Measurements from ENCODE around the gene SPATA13. TPM values are rescaled to one million over a fixed set of nuclear protein-coding genes. Genes with fewer than 3 reads are reported as not detected.

The SPATA13 gene
- total and polyA plus RNA-seq, 4 donors = 29.7 to 41.3 (median 31.8) TPM

DNA sequence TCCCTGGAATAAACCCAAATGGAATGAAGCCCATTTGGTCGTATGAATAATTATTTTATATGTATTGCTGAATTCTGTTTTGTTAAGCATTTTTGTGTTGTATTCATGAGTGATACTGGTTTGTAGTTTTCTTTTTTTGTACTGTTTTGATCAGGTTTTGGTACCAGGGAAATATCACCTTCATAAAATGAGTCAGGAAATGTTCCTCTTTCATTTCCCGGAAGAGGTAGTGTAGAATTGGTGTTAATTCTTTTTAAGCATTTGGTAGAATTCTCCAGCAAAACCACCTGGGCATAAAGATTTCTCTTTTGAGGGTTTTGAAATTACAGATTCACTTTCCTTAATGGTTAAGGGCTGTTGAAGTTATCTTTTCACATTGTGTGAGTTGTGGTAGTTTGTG is 13.3 kb downstream of the SPATA13 start:
- no peak overlapping the region for H3K27ac ChIP-seq (ENCODE audit: low read depth, low read length)
- no peaks in the 10 kb centered on the region for H3K9me3 ChIP-seq (ENCODE audit: control insufficient read depth, insufficient read depth, low read length)
- no peak overlapping the region for H3K4me3 ChIP-seq (ENCODE audit: low read depth, low read length)
- H3K4me1 ChIP-seq (ENCODE audit: control insufficient read depth, insufficient read depth, low read length) = peaks cover 15% of the 10 kb centered on the region
- WGBS (ENCODE audit: insufficient coverage) = no CpG with 5 or more reads among the region's 2 CpGs
- no peaks in the 10 kb centered on the region for H3K27me3 ChIP-seq (ENCODE audit: control insufficient read depth, insufficient read depth, low read length)
- H3K36me3 ChIP-seq (ENCODE audit: control insufficient read depth, insufficient read depth, low read length) = no peaks in the 10 kb centered on the region
- DNase-seq (ENCODE audit: low read depth in 4 of 6, low spot score in 6 of 6) = no peak

DNA sequence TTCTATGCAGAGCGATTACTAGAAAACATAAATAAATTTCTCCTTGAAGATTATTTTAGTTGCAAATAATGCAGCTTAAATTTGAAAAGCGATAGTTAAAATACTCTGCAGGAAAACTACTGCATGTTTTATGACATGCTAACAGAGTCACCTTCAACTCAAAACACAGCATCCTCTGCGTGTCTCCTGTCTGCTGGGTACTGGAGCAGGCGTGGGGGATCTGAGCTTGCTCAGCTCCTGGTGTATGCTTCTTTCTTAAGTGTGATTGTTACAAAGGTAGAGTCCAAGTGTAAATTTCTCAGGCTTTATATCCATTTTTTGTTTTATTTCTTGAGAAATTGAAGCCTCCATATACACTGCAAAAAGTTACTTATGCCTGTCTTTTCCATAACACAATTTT is 15.3 kb downstream of the SPATA13 start:
- Histone ChIP-seq H3K4me1 (ENCODE audit: control insufficient read depth, insufficient read depth, low read length) (peaks cover 7% of the 10 kb centered on the region), H3K9me3 (ENCODE audit: control insufficient read depth, insufficient read depth, low read length) (no peaks in the 10 kb centered on the region), H3K4me3 (ENCODE audit: low read depth, low read length) (no peak overlapping the region), H3K36me3 (ENCODE audit: control insufficient read depth, insufficient read depth, low read length) (no peaks in the 10 kb centered on the region), H3K27me3 (ENCODE audit: control insufficient read depth, insufficient read depth, low read length) (no peaks in the 10 kb centered on the region), H3K27ac (ENCODE audit: low read depth, low read length) (no peak overlapping the region)
- DNase-seq (ENCODE audit: low read depth in 4 of 6, low spot score in 6 of 6) = no peak
- no CpG with 5 or more reads among the region's 4 CpGs for whole genome bisulfite sequencing (ENCODE audit: insufficient coverage)

DNA sequence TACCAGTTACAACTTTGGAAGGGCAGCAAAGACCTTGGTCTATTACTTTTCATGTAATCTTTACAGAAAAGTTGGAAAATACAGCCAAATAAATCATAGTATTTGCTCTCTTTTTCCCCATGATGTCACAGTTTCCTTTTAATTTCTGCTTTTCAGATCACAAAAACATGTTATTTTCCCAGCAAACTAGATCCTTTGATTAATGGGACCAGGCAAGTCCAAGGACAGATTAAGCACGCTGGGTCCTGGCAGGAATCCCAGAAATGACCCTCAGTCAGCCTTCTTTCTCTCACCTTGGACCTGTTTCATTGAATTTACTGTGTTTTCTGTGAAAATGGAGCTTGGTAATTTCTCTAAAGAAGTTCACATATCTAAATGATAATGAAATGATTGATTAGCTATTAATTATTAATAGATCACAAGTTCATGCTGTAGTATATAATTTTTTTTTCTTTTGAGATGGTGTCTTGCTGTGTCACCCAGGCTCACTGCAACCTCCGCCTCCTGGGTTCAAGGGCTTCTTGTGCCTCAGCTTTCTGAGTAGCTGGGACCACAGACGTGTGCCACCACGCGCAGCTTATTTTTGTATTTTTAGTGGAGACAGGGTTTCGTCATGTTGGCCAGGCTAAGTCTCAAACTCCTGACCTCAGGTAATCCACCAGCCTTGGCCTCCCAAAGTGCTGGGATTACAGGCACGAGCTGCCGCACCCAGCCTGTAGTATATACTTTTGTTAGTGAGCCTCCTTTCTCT is 16.0 kb downstream of the SPATA13 start:
- DNase-seq (ENCODE audit: low read depth in 4 of 6, low spot score in 6 of 6) = peak in 2 of 6 donors; percentile 54 to 62
- Histone ChIP-seq H3K4me1 (ENCODE audit: control insufficient read depth, insufficient read depth, low read length) (peaks cover 7% of the 10 kb centered on the region), H3K27ac (ENCODE audit: low read depth, low read length) (no peak overlapping the region), H3K9me3 (ENCODE audit: control insufficient read depth, insufficient read depth, low read length) (no peaks in the 10 kb centered on the region), H3K4me3 (ENCODE audit: low read depth, low read length) (no peak overlapping the region), H3K27me3 (ENCODE audit: control insufficient read depth, insufficient read depth, low read length) (no peaks in the 10 kb centered on the region), H3K36me3 (ENCODE audit: control insufficient read depth, insufficient read depth, low read length) (no peaks in the 10 kb centered on the region)
- WGBS (ENCODE audit: insufficient coverage) = 65% methylated on average over 4 of the region's 8 CpGs

DNA sequence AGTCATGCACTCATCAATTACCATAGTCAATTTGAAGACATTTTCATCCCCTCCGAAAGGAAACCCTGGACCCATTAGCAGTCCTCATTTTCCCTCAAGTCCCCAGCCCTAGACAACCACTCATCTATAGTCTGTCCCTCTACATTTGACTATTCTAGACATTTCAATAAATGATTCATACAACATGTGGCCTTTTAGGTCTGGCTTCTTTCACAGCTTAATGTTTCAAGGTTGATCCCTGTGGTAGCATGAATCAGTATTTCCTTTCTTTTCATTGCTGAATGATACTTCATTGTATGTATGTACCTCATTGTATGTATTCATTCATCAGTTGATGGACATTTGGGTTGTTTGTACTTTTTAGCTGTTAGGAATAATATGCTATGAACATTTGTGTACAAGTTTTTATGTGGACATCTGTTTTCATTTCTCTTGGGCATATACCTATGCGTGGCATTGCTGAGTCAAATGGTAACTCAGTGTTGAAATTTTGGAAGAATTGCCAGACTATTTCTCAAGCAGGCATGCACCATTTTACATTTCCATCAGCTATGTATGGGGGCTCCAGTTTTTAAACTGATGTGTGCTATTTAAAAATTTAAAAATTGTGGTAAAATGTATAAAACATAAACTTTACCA is 18.4 kb downstream of the SPATA13 start:
- no peak overlapping the region for H3K27ac ChIP-seq (ENCODE audit: low read depth, low read length)
- H3K9me3 ChIP-seq (ENCODE audit: control insufficient read depth, insufficient read depth, low read length) = no peaks in the 10 kb centered on the region
- H3K4me1 ChIP-seq (ENCODE audit: control insufficient read depth, insufficient read depth, low read length) = peaks cover 11% of the 10 kb centered on the region
- no peaks in the 10 kb centered on the region for H3K36me3 ChIP-seq (ENCODE audit: control insufficient read depth, insufficient read depth, low read length)
- DNase-seq (ENCODE audit: low read depth in 4 of 6, low spot score in 6 of 6) = no peak
- H3K4me3 ChIP-seq (ENCODE audit: low read depth, low read length) = no peak overlapping the region
- H3K27me3 ChIP-seq (ENCODE audit: control insufficient read depth, insufficient read depth, low read length) = no peaks in the 10 kb centered on the region
- no CpG with 5 or more reads among the region's 2 CpGs for WGBS (ENCODE audit: insufficient coverage)

DNA sequence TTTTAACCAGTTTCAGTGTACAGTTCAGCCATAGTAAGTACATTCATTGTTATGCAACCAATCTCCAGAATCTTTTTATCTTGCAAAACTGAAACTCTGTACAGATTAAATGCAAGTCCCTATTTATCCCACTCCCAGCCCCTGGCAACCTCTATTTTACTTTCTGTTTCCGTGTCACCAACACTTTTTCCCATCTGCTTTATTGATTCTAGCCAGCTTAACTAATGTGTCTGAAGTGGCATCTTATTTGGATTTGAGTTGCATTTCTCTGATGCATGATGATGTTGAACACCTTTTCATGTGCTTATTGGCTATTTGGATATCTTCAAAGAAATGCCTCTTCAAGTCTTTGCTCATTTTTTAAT is 18.9 kb downstream of the SPATA13 start:
- Histone ChIP-seq H3K9me3 (ENCODE audit: control insufficient read depth, insufficient read depth, low read length) (no peaks in the 10 kb centered on the region), H3K4me3 (ENCODE audit: low read depth, low read length) (no peak overlapping the region), H3K36me3 (ENCODE audit: control insufficient read depth, insufficient read depth, low read length) (no peaks in the 10 kb centered on the region), H3K27me3 (ENCODE audit: control insufficient read depth, insufficient read depth, low read length) (no peaks in the 10 kb centered on the region), H3K27ac (ENCODE audit: low read depth, low read length) (no peak overlapping the region), H3K4me1 (ENCODE audit: control insufficient read depth, insufficient read depth, low read length) (peaks cover 11% of the 10 kb centered on the region)
- no CpG with 5 or more reads among the region's 1 CpG for WGBS (ENCODE audit: insufficient coverage)
- peak in 1 of 6 donors; percentile 68 for DNase-seq (ENCODE audit: low read depth in 4 of 6, low spot score in 6 of 6)

DNA sequence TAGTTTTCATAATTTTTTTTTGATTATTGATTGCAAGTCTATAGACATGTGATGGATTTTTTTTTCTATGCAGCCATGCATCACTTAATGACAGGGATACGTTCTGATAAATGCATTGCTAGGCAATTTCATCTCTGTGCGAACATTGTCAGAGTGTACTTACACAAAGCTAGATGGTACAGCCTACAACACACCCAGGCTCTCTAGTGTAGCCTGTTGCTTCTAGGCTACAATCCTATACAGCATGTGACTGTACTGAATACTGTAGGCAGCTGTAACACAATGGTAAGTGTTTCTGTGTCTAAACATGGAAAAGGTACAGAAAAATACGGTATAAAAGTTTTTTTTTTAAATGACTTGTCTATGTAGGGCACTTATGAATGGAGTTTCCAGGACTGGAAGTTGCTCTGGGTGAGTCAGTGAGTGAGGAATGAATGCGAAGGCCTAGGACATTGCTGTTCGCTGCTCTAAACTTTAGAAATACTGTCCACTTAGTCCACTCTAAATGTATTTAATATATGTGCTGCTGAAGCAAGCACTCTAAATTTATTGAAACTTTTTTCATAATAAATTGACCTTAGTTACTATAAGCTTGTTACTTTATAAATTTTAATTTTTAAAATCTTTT is 20.3 kb downstream of the SPATA13 start:
- Histone ChIP-seq H3K36me3 (ENCODE audit: control insufficient read depth, insufficient read depth, low read length) (no peaks in the 10 kb centered on the region), H3K27me3 (ENCODE audit: control insufficient read depth, insufficient read depth, low read length) (no peaks in the 10 kb centered on the region), H3K9me3 (ENCODE audit: control insufficient read depth, insufficient read depth, low read length) (no peaks in the 10 kb centered on the region), H3K4me3 (ENCODE audit: low read depth, low read length) (no peak overlapping the region), H3K4me1 (ENCODE audit: control insufficient read depth, insufficient read depth, low read length) (peaks cover 15% of the 10 kb centered on the region), H3K27ac (ENCODE audit: low read depth, low read length) (no peak overlapping the region)
- no peak for DNase-seq (ENCODE audit: low read depth in 4 of 6, low spot score in 6 of 6)
- WGBS (ENCODE audit: insufficient coverage) = 22% methylated on average over 1 of the region's 5 CpGs

DNA sequence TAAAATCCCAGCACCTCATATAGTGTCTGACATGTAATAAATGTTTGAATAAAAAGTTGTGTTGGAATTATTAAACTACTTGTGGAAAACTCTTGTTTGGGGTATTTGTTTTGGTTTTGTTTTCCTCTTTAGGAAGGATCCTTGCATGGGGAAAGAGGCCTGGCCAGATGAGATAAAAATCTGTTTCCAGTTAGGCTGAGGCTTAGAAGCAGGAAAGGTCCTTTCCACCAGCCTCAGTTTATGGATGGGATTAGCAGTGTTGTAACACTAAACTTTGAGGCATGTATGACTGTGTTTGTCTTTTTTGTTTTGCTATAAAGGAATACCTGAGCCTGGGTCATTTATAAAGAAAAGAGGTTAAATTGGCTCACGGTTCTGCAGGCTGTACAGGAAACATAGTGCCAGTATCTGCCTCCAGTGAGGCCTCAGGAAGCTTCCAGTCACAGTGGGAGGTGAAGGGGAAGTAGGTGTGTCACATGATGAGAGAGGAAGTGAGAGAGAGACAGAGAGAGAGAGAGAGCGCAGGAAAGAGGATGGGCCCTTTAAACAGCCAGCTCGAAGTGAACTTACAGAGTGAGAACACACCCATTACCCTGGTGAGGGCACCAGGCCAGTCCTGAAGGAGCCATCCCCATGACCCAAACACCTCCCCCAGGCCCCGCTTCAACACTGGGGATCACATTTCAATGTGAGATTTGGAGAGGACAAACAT is 21.6 kb downstream of the SPATA13 start:
- H3K27ac ChIP-seq (ENCODE audit: low read depth, low read length) = no peak overlapping the region
- 85% methylated on average over 1 of the region's 4 CpGs for WGBS (ENCODE audit: insufficient coverage)

DNA sequence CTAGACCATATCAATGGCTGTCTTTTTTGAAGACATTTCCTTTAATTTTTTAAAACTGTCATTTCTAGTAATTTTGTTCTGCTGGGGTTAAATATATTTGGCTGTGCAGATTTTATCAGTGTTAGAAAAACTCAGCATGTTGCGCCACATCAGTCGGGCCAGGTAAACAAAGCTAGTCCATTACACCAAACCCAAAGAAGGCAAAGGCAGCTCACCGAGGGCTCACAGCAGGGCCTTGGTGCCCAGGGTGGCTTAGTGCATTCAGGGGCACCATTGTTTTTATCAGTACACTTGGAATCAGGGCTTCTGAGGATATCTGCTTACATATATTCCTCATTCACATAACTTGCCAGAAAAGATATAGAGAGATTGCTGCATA is 22.2 kb downstream of the SPATA13 start:
- no peak overlapping the region for H3K4me3 ChIP-seq (ENCODE audit: low read depth, low read length)
- H3K27ac ChIP-seq (ENCODE audit: low read depth, low read length) = no peak overlapping the region
- 83% methylated on average over 3 of the region's 3 CpGs for WGBS (ENCODE audit: insufficient coverage)
- H3K9me3 ChIP-seq (ENCODE audit: control insufficient read depth, insufficient read depth, low read length) = no peaks in the 10 kb centered on the region
- H3K4me1 ChIP-seq (ENCODE audit: control insufficient read depth, insufficient read depth, low read length) = peaks cover 8% of the 10 kb centered on the region
- no peak for DNase-seq (ENCODE audit: low read depth in 4 of 6, low spot score in 6 of 6)
- H3K36me3 ChIP-seq (ENCODE audit: control insufficient read depth, insufficient read depth, low read length) = no peaks in the 10 kb centered on the region
- no peaks in the 10 kb centered on the region for H3K27me3 ChIP-seq (ENCODE audit: control insufficient read depth, insufficient read depth, low read length)

More for the DNA sequence above, 21.6 kb downstream of the SPATA13 start:
- Histone ChIP-seq H3K4me1 (ENCODE audit: control insufficient read depth, insufficient read depth, low read length) (peaks cover 8% of the 10 kb centered on the region), H3K36me3 (ENCODE audit: control insufficient read depth, insufficient read depth, low read length) (no peaks in the 10 kb centered on the region), H3K9me3 (ENCODE audit: control insufficient read depth, insufficient read depth, low read length) (no peaks in the 10 kb centered on the region), H3K4me3 (ENCODE audit: low read depth, low read length) (no peak overlapping the region), H3K27me3 (ENCODE audit: control insufficient read depth, insufficient read depth, low read length) (no peaks in the 10 kb centered on the region)
- no peak for DNase-seq (ENCODE audit: low read depth in 4 of 6, low spot score in 6 of 6)

DNA sequence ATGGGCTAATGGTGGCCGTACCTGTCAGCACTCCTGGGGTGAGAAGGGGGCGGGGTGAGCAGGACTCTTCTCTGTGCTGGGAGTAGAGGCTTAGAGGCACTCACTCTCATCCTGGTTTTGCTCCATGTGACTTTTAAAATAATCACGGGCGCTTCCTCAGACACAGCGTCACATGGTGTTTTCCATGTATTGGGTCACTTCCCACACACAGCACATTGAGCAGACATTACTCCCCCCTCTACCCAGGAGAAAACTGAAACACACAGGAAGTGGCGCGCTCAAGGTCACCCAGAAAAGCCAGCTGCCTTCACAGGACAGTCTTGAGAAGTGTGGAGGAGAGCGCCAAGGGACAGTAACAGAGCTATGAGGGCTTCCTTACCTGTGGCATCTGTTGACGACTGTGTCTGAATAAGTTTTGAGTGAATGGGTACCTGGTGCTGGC is 23.2 kb downstream of the SPATA13 start:
- Histone ChIP-seq H3K27me3 (ENCODE audit: control insufficient read depth, insufficient read depth, low read length) (no peaks in the 10 kb centered on the region), H3K27ac (ENCODE audit: low read depth, low read length) (no peak overlapping the region), H3K4me1 (ENCODE audit: control insufficient read depth, insufficient read depth, low read length) (peaks cover 8% of the 10 kb centered on the region), H3K4me3 (ENCODE audit: low read depth, low read length) (no peak overlapping the region), H3K36me3 (ENCODE audit: control insufficient read depth, insufficient read depth, low read length) (no peaks in the 10 kb centered on the region), H3K9me3 (ENCODE audit: control insufficient read depth, insufficient read depth, low read length) (no peaks in the 10 kb centered on the region)
- DNase-seq (ENCODE audit: low read depth in 4 of 6, low spot score in 6 of 6) = no peak
- 90% methylated on average over 7 of the region's 9 CpGs for WGBS (ENCODE audit: insufficient coverage)

All from spinal cord (tissue), 10 donors.